GM23248 (cell line): ENCODE measurements around the gene EVL. TPM values are rescaled to one million over a fixed set of nuclear protein-coding genes. Genes with fewer than 3 reads are reported as not detected.

ENCODE experiments used
- DNase-seq: peaks from one replicate; pipeline ENCODE4 v3.0.0-alpha.2; 2015
- H2AFZ ChIP-seq: fragments of 200-600 bp; sonication (generic); 2 replicates; pipeline ENCODE4 v1.6.1; 2016; ENCODE audit warnings: antibody characterized with exemption
- H3F3A ChIP-seq: fragments of 200-600 bp; sonication (generic); 2 replicates; pipeline ENCODE4 v1.6.1; 2016; ENCODE audit warnings: mild to moderate bottlenecking, antibody characterized with exemption, mixed run types; ENCODE audit not compliant: insufficient read depth
- H3K27ac ChIP-seq: fragments of 200-600 bp; sonication (generic); 2 replicates; pipeline ENCODE4 v1.5.1; 2016; ENCODE audit warnings: mild to moderate bottlenecking
- H3K27me3 ChIP-seq: fragments of 200-600 bp; sonication (generic); replicated peaks from 2 replicates; pipeline ENCODE4 v1.6.1; 2016; ENCODE audit warnings: mild to moderate bottlenecking; ENCODE audit not compliant: insufficient read depth
- H3K36me3 ChIP-seq: fragments of 200-600 bp; sonication (generic); 2 replicates; pipeline ENCODE4 v1.6.1; 2016; ENCODE audit warnings: low read depth, mild to moderate bottlenecking
- H3K4me1 ChIP-seq: fragments of 200-600 bp; sonication (generic); 2 replicates; pipeline ENCODE4 v1.6.1; 2016; ENCODE audit warnings: mild to moderate bottlenecking; ENCODE audit not compliant: insufficient read depth
- H3K4me2 ChIP-seq: fragments of 200-600 bp; sonication (generic); one replicate; pipeline ENCODE4 v1.6.1; 2016; ENCODE audit warnings: mild to moderate bottlenecking; ENCODE audit not compliant: unreplicated experiment
- H3K4me3 ChIP-seq: fragments of 200-600 bp; sonication (generic); 2 replicates; pipeline ENCODE4 v1.5.1; 2016; ENCODE audit warnings: mild to moderate bottlenecking
- H3K79me2 ChIP-seq: fragments of 200-600 bp; sonication (generic); 2 replicates; pipeline ENCODE4 v1.6.1; 2016; ENCODE audit warnings: mild to moderate bottlenecking; ENCODE audit not compliant: insufficient read depth
- H3K9ac ChIP-seq: fragments of 200-600 bp; sonication (generic); 2 replicates; pipeline ENCODE4 v1.6.1; 2016; ENCODE audit warnings: mild to moderate bottlenecking
- H3K9me2 ChIP-seq: fragments of 200-600 bp; sonication (generic); 2 replicates; pipeline ENCODE4 v1.6.1; 2016; ENCODE audit warnings: mixed run types, mild to moderate bottlenecking, moderate library complexity; ENCODE audit not compliant: insufficient read depth
- H3K9me3 ChIP-seq: fragments of 200-600 bp; sonication (generic); one replicate; pipeline ENCODE4 v1.6.1; 2017; ENCODE audit warnings: low read depth
- H4K20me1 ChIP-seq: fragments of 200-600 bp; sonication (generic); 2 replicates; pipeline ENCODE4 v1.6.0; 2016; ENCODE audit not compliant: insufficient read depth
- EZH2 ChIP-seq: fragments of 200-600 bp; sonication (generic); IDR thresholded peaks from 2 replicates; pipeline ENCODE4 v1.6.1; 2018; ENCODE audit warnings: antibody characterized with exemption, mild to moderate bottlenecking; ENCODE audit not compliant: insufficient read depth, poor library complexity, severe bottlenecking
- EZH2phosphoT487 ChIP-seq: fragments of 200-600 bp; sonication (generic); IDR thresholded peaks from 2 replicates; pipeline ENCODE4 v1.6.1; 2018; ENCODE audit warnings: antibody characterized with exemption, moderate library complexity, mild to moderate bottlenecking, low read depth; ENCODE audit not compliant: insufficient read depth
- WGBS, 2 experiments: methylation state at CpG; one replicate each; pipeline ENCODE4 v1.1.6; 2015 to 2017; ENCODE audit warnings: low lambda C conversion rate in 2 of 2, low coverage in 1 of 2; ENCODE audit errors: missing lambda C conversion rate in 2 of 2; 5-methylcytosine and 5-hydroxymethylcytosine counted together
- in situ Hi-C: fragments of 300-500 bp; cut with MboI; formaldehyde crosslinking; loops from 2 replicates; pipeline ENCODE4 v1.15.0; 2020
- polyA plus RNA-seq: library from polyadenylated mRNA; unstranded; fragments of >200 nt; fragmentation: Nextera tagmentation; extraction: Ambion mirVana; gene quantifications from 2 replicates; pipeline ENCODE4 v1.2.1, GENCODE V29; 2016
- total RNA-seq: library from RNA; depleted of rRNA; stranded (reverse); fragments of >200 nt; shearing (Covaris generic); gene quantifications from 2 replicates; pipeline ENCODE4 v1.2.3, GENCODE V29; 2014

EVL gene
- total and polyA plus RNA-seq, 2 experiments from 2014 or later: 6.6 to 29.9 TPM

GRCh38 chr14:100049220-100049619 is 16.0 kb upstream of the EVL start:
- H4K20me1 ChIP-seq: no peaks in the 10 kb centered on the region
- no peaks in the 10 kb centered on the region for H3K9me2 ChIP-seq
- H3K27ac ChIP-seq: peak overlapping the region; percentile 23

GRCh38 chr14:100051103-100051502 is 14.1 kb upstream of the EVL start:
- no peak overlapping the region for H3K27ac ChIP-seq
- no peak overlapping the region for H3K4me3 ChIP-seq
- no peaks in the 10 kb centered on the region for H4K20me1 ChIP-seq
- H3K9ac ChIP-seq: no peak overlapping the region
- H3K27me3 ChIP-seq: no peaks in the 10 kb centered on the region
- no peak overlapping the region for H2AFZ ChIP-seq
- H3K9me2 ChIP-seq: no peaks in the 10 kb centered on the region
- no peak for DNase-seq
- H3K79me2 ChIP-seq: peaks cover 64% of the 10 kb centered on the region
- in situ Hi-C loops: no loop called here
- H3F3A ChIP-seq: peaks cover 18% of the 10 kb centered on the region
- no peaks in the 10 kb centered on the region for H3K36me3 ChIP-seq
- no peak overlapping the region for H3K4me2 ChIP-seq
- no peaks in the 10 kb centered on the region for H3K9me3 ChIP-seq
- TF ChIP-seq EZH2phosphoT487 (no peak), EZH2 (no peak)
- H3K4me1 ChIP-seq: peaks cover 16% of the 10 kb centered on the region
- 95 to 98% methylated on average over 2 of the region's 2 CpGs for WGBS, 2 experiments

More at GRCh38 chr14:100049220-100049619, 16.0 kb upstream of the EVL start:
- H3K9ac ChIP-seq: no peak overlapping the region
- peaks cover 25% of the 10 kb centered on the region for H3K4me1 ChIP-seq
- H3K4me2 ChIP-seq: peak overlapping the region; percentile 22
- H2AFZ ChIP-seq: no peak overlapping the region
- H3K27me3 ChIP-seq: no peaks in the 10 kb centered on the region
- no peaks in the 10 kb centered on the region for H3K36me3 ChIP-seq
- H3K4me3 ChIP-seq: no peak overlapping the region
- H3K9me3 ChIP-seq: no peaks in the 10 kb centered on the region
- WGBS, 2 experiments: 42 to 46% methylated on average over 2 of the region's 2 CpGs
- peaks cover 18% of the 10 kb centered on the region for H3F3A ChIP-seq
- in situ Hi-C loops: no loop called here
- H3K79me2 ChIP-seq: peaks cover 45% of the 10 kb centered on the region
- TF ChIP-seq EZH2 (no peak), EZH2phosphoT487 (no peak)
- DNase-seq: peak; percentile 68

DNA sequence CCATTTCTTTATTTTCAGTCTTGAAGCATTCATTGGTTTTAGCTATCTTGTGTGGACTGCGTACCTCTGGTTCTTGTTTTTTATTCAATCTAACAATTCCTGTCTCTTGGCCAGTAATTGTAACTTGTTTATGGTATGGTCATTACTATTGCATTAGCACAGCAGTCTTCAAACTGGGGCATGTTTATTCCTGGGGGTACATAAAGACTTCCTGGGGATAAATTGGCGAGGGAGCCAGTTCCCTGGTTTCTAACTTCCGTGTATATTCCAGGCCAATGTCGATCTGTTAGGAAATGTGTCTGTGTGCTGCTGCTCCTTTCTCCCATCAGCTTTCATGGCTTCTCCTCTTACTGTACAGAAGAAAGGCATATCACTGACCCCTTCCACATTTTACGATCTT is 13.7 kb upstream of the EVL start:
- Histone ChIP-seq H3K4me3 (no peak overlapping the region), H3K4me2 (no peak overlapping the region), H3K27ac (no peak overlapping the region), H3K9ac (no peak overlapping the region), H3F3A (peaks cover 18% of the 10 kb centered on the region), H3K9me2 (no peaks in the 10 kb centered on the region), H3K4me1 (peaks cover 15% of the 10 kb centered on the region), H3K9me3 (no peaks in the 10 kb centered on the region), H2AFZ (no peak overlapping the region), H4K20me1 (no peaks in the 10 kb centered on the region), H3K79me2 (peaks cover 68% of the 10 kb centered on the region), H3K27me3 (no peaks in the 10 kb centered on the region), H3K36me3 (no peaks in the 10 kb centered on the region)
- DNase-seq: no peak
- 91 to 93% methylated on average over 5 of the region's 5 CpGs for WGBS, 2 experiments
- no peak for TF ChIP-seq EZH2phosphoT487
- TF ChIP-seq EZH2: no peak
- in situ Hi-C loops: no loop called here

DNA sequence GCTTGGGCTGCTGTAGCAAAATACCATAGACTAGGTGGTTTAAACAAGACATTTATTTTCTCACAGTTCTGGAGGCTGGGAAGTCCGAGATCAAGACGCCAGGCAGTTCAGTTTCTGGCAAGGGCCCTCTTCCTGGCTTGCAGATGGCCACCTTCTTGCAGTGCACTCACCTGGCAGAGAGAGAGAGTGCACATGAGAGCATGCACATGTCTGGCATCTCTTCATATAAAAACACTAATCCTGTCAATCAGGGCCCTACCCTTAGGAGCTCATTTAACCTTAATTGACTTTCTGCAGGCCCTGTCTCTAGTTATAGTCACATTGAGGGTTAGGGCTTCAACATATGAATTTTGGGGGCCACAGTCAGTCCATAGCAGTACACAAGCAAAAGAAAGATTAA is 12.4 kb upstream of the EVL start:
- no peak overlapping the region for H3K9ac ChIP-seq
- peaks cover 71% of the 10 kb centered on the region for H3K79me2 ChIP-seq
- H3K36me3 ChIP-seq: no peaks in the 10 kb centered on the region
- no peaks in the 10 kb centered on the region for H4K20me1 ChIP-seq
- H3K4me1 ChIP-seq: peaks cover 15% of the 10 kb centered on the region
- no peaks in the 10 kb centered on the region for H3K27me3 ChIP-seq
- DNase-seq: no peak
- WGBS, 2 experiments: 38 to 40% methylated on average over 2 of the region's 2 CpGs
- no peak overlapping the region for H3K27ac ChIP-seq
- H3K4me3 ChIP-seq: no peak overlapping the region
- no peak overlapping the region for H3K4me2 ChIP-seq
- no peak overlapping the region for H2AFZ ChIP-seq
- in situ Hi-C loops: no loop called here
- no peaks in the 10 kb centered on the region for H3K9me2 ChIP-seq
- no peaks in the 10 kb centered on the region for H3K9me3 ChIP-seq
- peaks cover 18% of the 10 kb centered on the region for H3F3A ChIP-seq
- no peak for TF ChIP-seq EZH2phosphoT487
